Head of caudate nucleus (tissue), 42 donors: Measurements from ENCODE around the gene FAM163B.
A peak's percentile ranks its signal among the peaks of the same experiment; 100 is the strongest.

Experiments
- DNase-seq, 42 donors: peaks; one replicate each; pipeline versions ENCODE4 v3.0.0 to v3.0.0-alpha.2; 2020 to 2021; ENCODE audit warnings: mixed read lengths in 7 of 42
- intact Hi-C: fragments of 100-400 bp; cut with DNase I; formaldehyde crosslinking; loops from one replicate; pipeline ENCODE4 v1.15.0; 2022

Gene FAM163B

GRCh38 chr9:133538851-133539833 is 70.0 kb downstream of the FAM163B start:
- peak in 35 of 42 donors; percentile 22 to 76 (median 58) for DNase-seq
- intact Hi-C loops = no loop called here

- intact Hi-C loops = no loop called here
- DNase-seq = no peak
Observed at GRCh38 chr9:133538176-133538575, 71.0 kb downstream of the FAM163B start.

GRCh38 chr9:133537257-133537656 is 71.9 kb downstream of the FAM163B start:
- intact Hi-C loops = no loop called here

GRCh38 chr9:133536536-133536935 is 72.7 kb downstream of the FAM163B start:
- DNase-seq = no peak

More at GRCh38 chr9:133537257-133537656, 71.9 kb downstream of the FAM163B start:
- DNase-seq = no peak

GRCh38 chr9:133536080-133536479 is 73.1 kb downstream of the FAM163B start:
- intact Hi-C loops = no loop called here
- DNase-seq = no peak

More at GRCh38 chr9:133536536-133536935, 72.7 kb downstream of the FAM163B start:
- intact Hi-C loops = no loop called here

GRCh38 chr9:133535306-133535877 is 73.8 kb downstream of the FAM163B start:
- intact Hi-C loops = no loop called here

GRCh38 chr9:133534346-133535291 is 74.6 kb downstream of the FAM163B start, which contains the start of gene ADAMTSL2:
Gene ADAMTSL2 (plus strand): TSS chr9:133534704. CDS start chr9:133536713, 2,009 bp downstream.
- intact Hi-C loops = no loop called here
- DNase-seq = peak in 41 of 42 donors; percentile 39 to 88 (median 73)

More at GRCh38 chr9:133535306-133535877, 73.8 kb downstream of the FAM163B start:
- no peak for DNase-seq

- intact Hi-C loops = loop anchor here (2.0 kb wide), 1 partner anchor 191 kb away; no protein-coding TSS in a partner anchor
- peak in 29 of 42 donors; percentile 21 to 75 (median 48) for DNase-seq
Observed at GRCh38 chr9:133533857-133534256, 75.3 kb downstream of the FAM163B start.

GRCh38 chr9:133532937-133533668 is 76.1 kb downstream of the FAM163B start:
- intact Hi-C loops = loop anchor here (2.0 kb wide), 1 partner anchor 192 kb away; no protein-coding TSS in a partner anchor
- DNase-seq = peak; percentile 60 to 88 (median 78)

GRCh38 chr9:133531293-133531692 is 77.9 kb downstream of the FAM163B start:
- intact Hi-C loops = no loop called here
- DNase-seq = no peak

- DNase-seq = no peak
- intact Hi-C loops = no loop called here
Observed at GRCh38 chr9:133529874-133530273, 79.3 kb downstream of the FAM163B start.

GRCh38 chr9:133529457-133529856 is 79.7 kb downstream of the FAM163B start:
- intact Hi-C loops = no loop called here
- DNase-seq = no peak

- intact Hi-C loops = no loop called here
- no peak for DNase-seq
Observed at GRCh38 chr9:133528876-133529241, 80.3 kb downstream of the FAM163B start.

- intact Hi-C loops = no loop called here
- DNase-seq = no peak
Observed at GRCh38 chr9:133528001-133528875, 81.0 kb downstream of the FAM163B start.

GRCh38 chr9:133527444-133527920 is 81.7 kb downstream of the FAM163B start:
- intact Hi-C loops = no loop called here
- peak in 33 of 42 donors; percentile 30 to 80 (median 56) for DNase-seq
